GM12878 (cell line): ENCODE data around the gene NPM1. TPM values are rescaled to one million over a fixed set of nuclear protein-coding genes. Genes with fewer than 3 reads are reported as not detected.

ENCODE experiments used
- ASH2L ChIP-seq: fragments of 300-600, 200-600 bp; sonication (generic); IDR thresholded peaks from 2 replicates; pipeline ENCODE4 v1.6.1; 2017; ENCODE audit warnings: low read depth, mild to moderate bottlenecking, borderline replicate concordance
- CBX5 ChIP-seq: sonication (generic); IDR thresholded peaks from 2 replicates; pipeline ENCODE4 v1.6.1; 2016; ENCODE audit warnings: low read depth, moderate library complexity, mild to moderate bottlenecking, inconsistent platforms
- CEBPB ChIP-seq, 2 experiments: fragments of 150-350 bp in 1 of 2; IDR thresholded peaks; 2 replicates each; pipeline ENCODE4 v1.6.1; 2012 to 2014; ENCODE audit warnings: low read depth in 2 of 2, low read length in 2 of 2, borderline replicate concordance in 1 of 2, inconsistent platforms in 1 of 2
- CREB1 ChIP-seq: IDR thresholded peaks from 2 replicates; pipeline ENCODE4 v1.6.1; 2012; ENCODE audit warnings: low read depth, mild to moderate bottlenecking, inconsistent platforms
- CUX1 ChIP-seq: IDR thresholded peaks from 2 replicates; pipeline ENCODE4 v1.6.1; 2012; ENCODE audit warnings: improper control_type of control experiment, low read depth, low read length; ENCODE audit not compliant: insufficient replicate concordance
- E4F1 ChIP-seq: fragments of 450-650 bp; IDR thresholded peaks from 2 replicates; pipeline ENCODE4 v1.6.1; 2018; ENCODE audit warnings: borderline replicate concordance, mild to moderate bottlenecking; ENCODE audit not compliant: partially characterized antibody
- HCFC1 ChIP-seq: fragments of 150-350 bp; IDR thresholded peaks from 2 replicates; pipeline ENCODE4 v1.6.1; 2014; ENCODE audit warnings: low read length
- IKZF2 ChIP-seq, 2 experiments: fragments of 450-650 bp; IDR thresholded peaks; 2 replicates each; pipeline ENCODE4 v1.6.1; 2017; ENCODE audit warnings: mild to moderate bottlenecking in 2 of 2, moderate library complexity in 2 of 2
- KLF5 ChIP-seq: fragments of 450-650 bp; IDR thresholded peaks from 2 replicates; pipeline ENCODE4 v1.6.1; 2014; ENCODE audit warnings: mild to moderate bottlenecking; ENCODE audit not compliant: partially characterized antibody
- NBN ChIP-seq: fragments of 450-650 bp; IDR thresholded peaks from 2 replicates; pipeline ENCODE4 v1.6.1; 2016
- POLR2A ChIP-seq: IDR thresholded peaks from 2 replicates; pipeline ENCODE4 v1.6.1; 2011; ENCODE audit warnings: low read depth, mild to moderate bottlenecking, low read length
- ZNF592 ChIP-seq: fragments of 450-650 bp; IDR thresholded peaks from 2 replicates; pipeline ENCODE4 v1.6.1; 2017; ENCODE audit warnings: mild to moderate bottlenecking, moderate library complexity
- polyA plus RNA-seq, 11 experiments: library from polyadenylated mRNA; depleted of rRNA in 4 of 11; unstranded in 6 of 11; stranded (reverse) in 5 of 11; fragments of >200 nt; fragmentation: Nextera tagmentation in 4 of 11; fragmentation: Illumina TruSeq in 1 of 11; extraction: Ambion mirVana in 4 of 11; extraction: Trizol in 1 of 11; gene quantifications; 1 replicate in 1 of 11; 2 replicates in 10 of 11; pipeline versions ENCODE4 v1.2.1 to v1.2.3, GENCODE V29; 2011 to 2016; ENCODE audit warnings: inconsistent platforms in 2 of 11, missing spikeins in 2 of 11, low read depth in 1 of 11
- total RNA-seq, 4 experiments: library from RNA; depleted of rRNA in 3 of 4; stranded (reverse); fragments of >200 nt in 3 of 4; fragmentation: Illumina TruSeq in 1 of 4; extraction: Trizol in 1 of 4; gene quantifications; 2 replicates each; pipeline versions ENCODE4 v1.2.1 to v1.2.3, GENCODE V29; 2013 to 2021
- TF ChIP-seq, protein P1 (sequence below): IDR thresholded peaks from 2 replicates; pipeline ENCODE4 v1.6.1; 2012; ENCODE audit warnings: low read length, inconsistent platforms
- TF ChIP-seq, protein P2 (sequence below): fragments of 450-650 bp; IDR thresholded peaks from 2 replicates; pipeline ENCODE4 v1.6.1; 2016; ENCODE audit warnings: mild to moderate bottlenecking

NPM1 gene
- total and polyA plus RNA-seq, 10 of the 15 experiments (the other 5 are each of a cell fraction or from before 2014, with no cell fraction given) = 1,843 to 5,466 (median 2,866) TPM

- TF ChIP-seq ZNF592 (no peak), NBN (peak; percentile 91), KLF5 (no peak), CEBPB (IDR thresholded peaks at IDR 0.05; ENCODE audit: borderline replicate concordance in 1 of 2, low read depth in 2 of 2, low read length in 2 of 2) (no peak), E4F1 (peak; percentile 74), CREB1 (peak; percentile 51; the same call in 1 of the 2 replicates), CUX1 (no peak), POLR2A (peak; percentile 90), IKZF2 (IDR thresholded peaks at IDR 0.05) (no peak; a peak in 1 of 4 replicates), HCFC1 (peak; percentile 28; the same call in 1 of the 2 replicates), ASH2L (no peak), CBX5 (no peak)
- TF ChIP-seq, protein P1, sequence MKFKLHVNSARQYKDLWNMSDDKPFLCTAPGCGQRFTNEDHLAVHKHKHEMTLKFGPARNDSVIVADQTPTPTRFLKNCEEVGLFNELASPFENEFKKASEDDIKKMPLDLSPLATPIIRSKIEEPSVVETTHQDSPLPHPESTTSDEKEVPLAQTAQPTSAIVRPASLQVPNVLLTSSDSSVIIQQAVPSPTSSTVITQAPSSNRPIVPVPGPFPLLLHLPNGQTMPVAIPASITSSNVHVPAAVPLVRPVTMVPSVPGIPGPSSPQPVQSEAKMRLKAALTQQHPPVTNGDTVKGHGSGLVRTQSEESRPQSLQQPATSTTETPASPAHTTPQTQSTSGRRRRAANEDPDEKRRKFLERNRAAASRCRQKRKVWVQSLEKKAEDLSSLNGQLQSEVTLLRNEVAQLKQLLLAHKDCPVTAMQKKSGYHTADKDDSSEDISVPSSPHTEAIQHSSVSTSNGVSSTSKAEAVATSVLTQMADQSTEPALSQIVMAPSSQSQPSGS = no peak
- TF ChIP-seq, protein P2, sequence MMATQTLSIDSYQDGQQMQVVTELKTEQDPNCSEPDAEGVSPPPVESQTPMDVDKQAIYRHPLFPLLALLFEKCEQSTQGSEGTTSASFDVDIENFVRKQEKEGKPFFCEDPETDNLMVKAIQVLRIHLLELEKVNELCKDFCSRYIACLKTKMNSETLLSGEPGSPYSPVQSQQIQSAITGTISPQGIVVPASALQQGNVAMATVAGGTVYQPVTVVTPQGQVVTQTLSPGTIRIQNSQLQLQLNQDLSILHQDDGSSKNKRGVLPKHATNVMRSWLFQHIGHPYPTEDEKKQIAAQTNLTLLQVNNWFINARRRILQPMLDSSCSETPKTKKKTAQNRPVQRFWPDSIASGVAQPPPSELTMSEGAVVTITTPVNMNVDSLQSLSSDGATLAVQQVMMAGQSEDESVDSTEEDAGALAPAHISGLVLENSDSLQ = no peak
These were observed at the start of gene NPM1 (continued) for GRCh38 chr5:171387345-171387969.
